ENCODE results near the gene CKMT1A.
A peak's percentile ranks its signal among the peaks of the same experiment; 100 is the strongest.
"Not testable (repeated sequence)": the region's sequence is repeated elsewhere in the genome, so short reads cannot be mapped to it uniquely, and the experiment has no call there.

CKMT1A gene

DNA sequence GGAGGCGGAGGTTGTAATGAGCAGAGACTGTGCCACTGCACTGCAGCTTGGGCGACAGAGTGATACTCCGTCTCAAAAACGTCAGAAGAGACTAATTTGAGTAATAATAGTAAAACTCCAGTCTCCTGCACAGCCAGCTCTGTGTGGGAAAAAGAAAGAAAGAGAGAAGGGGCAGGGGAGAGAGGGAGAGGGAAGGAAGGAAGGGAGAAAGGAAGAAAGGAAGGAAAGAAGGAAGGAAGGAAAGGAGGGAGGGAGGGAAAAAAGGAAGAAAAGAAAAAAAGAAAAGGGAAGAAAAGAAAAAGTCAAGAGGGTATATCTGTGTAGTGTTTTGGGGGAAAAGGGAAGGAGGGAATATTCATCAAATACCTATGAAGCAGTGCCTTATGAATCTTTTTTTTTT lies 29.5 kb downstream of the CKMT1A start:
- TF ChIP-seq, protein P1, sequence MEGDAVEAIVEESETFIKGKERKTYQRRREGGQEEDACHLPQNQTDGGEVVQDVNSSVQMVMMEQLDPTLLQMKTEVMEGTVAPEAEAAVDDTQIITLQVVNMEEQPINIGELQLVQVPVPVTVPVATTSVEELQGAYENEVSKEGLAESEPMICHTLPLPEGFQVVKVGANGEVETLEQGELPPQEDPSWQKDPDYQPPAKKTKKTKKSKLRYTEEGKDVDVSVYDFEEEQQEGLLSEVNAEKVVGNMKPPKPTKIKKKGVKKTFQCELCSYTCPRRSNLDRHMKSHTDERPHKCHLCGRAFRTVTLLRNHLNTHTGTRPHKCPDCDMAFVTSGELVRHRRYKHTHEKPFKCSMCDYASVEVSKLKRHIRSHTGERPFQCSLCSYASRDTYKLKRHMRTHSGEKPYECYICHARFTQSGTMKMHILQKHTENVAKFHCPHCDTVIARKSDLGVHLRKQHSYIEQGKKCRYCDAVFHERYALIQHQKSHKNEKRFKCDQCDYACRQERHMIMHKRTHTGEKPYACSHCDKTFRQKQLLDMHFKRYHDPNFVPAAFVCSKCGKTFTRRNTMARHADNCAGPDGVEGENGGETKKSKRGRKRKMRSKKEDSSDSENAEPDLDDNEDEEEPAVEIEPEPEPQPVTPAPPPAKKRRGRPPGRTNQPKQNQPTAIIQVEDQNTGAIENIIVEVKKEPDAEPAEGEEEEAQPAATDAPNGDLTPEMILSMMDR (IDR thresholded peaks at IDR 0.05; ENCODE audit: extremely low read depth, missing control alignments), result no peak
- no peak for DNase-seq (ENCODE audit: low spot score)

DNA sequence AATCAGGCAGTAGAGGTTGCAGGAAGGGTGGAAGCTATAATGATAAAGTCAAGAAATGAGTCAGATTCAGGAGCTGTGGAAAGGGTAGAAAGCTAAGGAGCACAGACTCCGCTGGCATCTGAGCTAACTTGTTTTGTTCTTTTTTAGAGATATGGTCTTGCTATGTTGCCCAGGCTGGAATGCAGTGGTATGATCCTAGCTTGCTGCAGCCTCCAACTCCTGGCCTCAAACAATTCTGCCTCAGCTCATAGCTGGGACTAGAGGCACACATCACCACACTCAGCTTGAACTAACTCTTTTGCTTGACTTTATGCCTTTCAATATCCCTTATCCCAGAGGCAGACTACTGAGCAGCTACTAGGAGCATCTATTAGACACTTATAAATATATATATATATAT lies 32.6 kb downstream of the CKMT1A start:
- not testable (repeated sequence) for DNase-seq (ENCODE audit: low spot score)

DNA sequence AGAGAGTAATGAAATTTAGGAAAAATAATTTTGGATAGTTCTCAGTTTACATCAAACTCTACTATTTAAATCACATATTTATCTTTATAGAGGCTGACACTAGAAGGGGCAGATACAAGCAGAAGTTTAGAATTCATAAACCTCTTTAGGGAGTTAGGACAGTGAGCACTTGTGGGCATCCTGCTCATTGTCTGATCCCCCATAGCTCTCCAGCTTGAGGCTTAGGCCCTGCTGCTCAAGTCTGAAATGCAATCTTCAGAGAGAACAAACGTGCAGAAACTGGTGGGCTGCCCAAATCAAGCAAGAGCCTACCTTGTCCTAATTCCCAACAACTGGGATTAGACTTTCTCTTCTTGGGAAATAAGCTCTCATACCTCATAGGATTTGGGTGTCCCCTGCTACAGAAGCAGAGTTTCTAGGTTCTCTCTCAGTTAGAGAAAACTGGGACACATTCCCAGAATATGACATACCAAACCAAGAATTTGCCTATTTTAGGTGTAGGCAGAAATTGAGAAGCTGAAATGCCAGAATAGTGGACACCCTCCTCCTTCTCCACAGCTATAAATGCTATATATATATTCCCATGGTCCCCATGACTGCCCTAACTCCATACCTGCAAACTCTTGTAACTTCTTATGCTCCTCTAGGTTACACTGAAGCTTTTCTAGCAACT lies 34.5 kb downstream of the CKMT1A start:
- not testable (repeated sequence) for DNase-seq (ENCODE audit: low spot score)

DNA sequence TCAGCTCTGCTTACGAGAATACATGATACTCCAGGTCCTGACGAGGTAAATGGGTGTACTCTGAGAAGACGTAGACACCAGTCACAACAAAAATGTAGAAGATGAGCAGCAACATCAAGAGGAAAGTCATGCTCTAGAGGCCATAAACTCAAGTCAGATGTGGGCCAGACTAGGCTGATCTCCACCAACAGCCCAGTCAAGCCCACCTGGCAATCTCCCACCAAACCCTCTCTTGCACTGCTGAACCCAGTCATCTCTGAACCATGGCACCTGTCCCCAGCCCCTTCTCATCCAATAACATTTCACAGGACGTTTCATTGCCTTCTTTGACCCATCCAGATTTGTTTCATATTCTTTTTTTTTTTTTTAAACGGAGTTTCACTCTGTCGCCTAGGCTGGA lies 41.8 kb downstream of the CKMT1A start:
- TF ChIP-seq, protein P1 (IDR thresholded peaks at IDR 0.05; ENCODE audit: extremely low read depth, missing control alignments), result no peak
- peak; percentile 14 for DNase-seq (ENCODE audit: low spot score)

DNA sequence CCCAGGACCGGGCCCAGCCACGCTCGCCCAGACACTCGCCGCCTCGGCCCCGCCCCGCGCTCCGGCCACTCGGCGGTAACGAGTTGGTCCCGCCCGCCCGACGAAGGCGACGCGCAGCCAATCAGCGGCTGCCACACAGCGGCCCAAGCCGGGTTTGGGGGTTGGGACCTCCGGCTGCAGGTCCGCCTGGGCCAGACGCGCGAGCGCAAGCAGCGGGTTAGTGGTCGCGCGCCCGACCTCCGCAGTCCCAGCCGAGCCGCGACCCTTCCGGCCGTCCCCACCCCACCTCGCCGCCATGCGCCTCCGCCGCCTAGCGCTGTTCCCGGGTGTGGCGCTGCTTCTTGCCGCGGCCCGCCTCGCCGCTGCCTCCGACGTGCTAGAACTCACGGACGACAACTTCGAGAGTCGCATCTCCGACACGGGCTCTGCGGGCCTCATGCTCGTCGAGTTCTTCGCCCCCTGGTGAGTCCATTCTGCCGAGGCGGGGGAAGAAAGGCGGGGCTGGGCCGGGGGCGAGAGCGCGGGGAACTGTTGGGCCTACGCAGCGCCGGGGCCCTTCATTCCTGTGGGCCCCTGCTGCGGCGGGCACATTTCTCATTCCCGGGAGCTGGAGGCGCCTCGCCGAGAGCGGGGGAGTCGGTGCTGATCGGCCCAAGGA lies 52.7 kb downstream of the CKMT1A start, which contains the start of gene PDIA3:
Gene PDIA3, plus strand, starts transcription at position 194 of the 658 bp plus-strand sequence. Its CDS starts 102 bp downstream, at position 296.
- DNase-seq (ENCODE audit: low spot score), result peak; percentile 95

DNA sequence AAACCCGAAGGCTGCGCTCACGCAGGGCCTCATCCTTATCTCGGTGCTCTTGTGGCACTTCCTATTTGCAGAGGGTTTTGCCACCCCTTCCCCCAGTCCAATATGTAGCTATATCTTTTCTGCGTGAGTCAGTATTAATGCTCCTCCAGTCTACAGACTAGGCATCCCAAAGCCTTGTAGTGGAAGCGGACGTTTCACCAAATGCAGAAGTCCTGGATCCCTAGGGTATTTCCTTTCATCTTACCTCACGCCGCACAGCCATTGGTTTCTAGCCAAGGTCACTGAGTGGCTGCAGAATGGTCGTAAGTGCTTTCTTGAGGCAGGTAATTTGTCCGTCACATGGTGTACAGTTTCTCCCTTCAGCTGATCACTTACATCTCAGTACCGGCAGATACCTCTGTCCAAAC lies 53.2 kb downstream of the CKMT1A start:
- DNase-seq (ENCODE audit: low spot score), result not testable (repeated sequence)

DNA sequence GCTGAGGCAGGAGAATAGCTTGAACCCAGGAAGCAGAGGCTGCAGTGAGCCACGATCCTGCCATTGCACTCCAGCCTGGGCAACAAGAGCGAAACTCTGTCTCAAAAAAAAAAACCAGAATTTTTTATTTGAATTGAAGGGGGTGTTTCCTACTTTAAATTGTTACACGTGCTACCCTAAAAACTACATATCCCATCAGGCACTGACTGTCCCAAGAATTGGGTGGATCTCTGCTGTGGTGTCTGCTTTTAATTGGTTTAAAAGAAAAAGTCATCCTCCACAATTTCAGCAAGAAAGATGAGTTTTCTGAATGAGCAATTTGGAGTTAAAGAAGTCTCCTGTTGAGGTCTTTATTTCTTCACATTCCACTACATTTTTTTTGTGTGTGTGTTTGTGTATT lies 54.7 kb downstream of the CKMT1A start:
- DNase-seq (ENCODE audit: low spot score), result no peak
- TF ChIP-seq, protein P1 (IDR thresholded peaks at IDR 0.05; ENCODE audit: extremely low read depth, missing control alignments), result no peak

Measured in GM20000 (cell line).